ENCODE data around the gene PTPRO. TPM values are rescaled to one million over a fixed set of nuclear protein-coding genes. Genes with fewer than 3 reads are reported as not detected.

PTPRO gene
- polyA plus RNA-seq, 1 donor (not counting 4 experiments of a cell fraction or from before 2014, with no cell fraction given), result 0.17 TPM

GRCh38 chr12:15496738-15497137 is 174.4 kb downstream of the PTPRO start:
- Histone ChIP-seq H3K27ac (ENCODE audit: control insufficient read depth, insufficient read depth, low read length) (no peak overlapping the region), H3K79me2 (ENCODE audit: control insufficient read depth, insufficient read depth, low read length) (no peaks in the 10 kb centered on the region), H2AFZ (ENCODE audit: control insufficient read depth, low read length) (no peak overlapping the region), H3K36me3 (ENCODE audit: control insufficient read depth in 2 of 2, extremely low read depth in 1 of 2, insufficient read depth in 2 of 2, low read length in 2 of 2) (no peaks in the 10 kb centered on the region), H3K9me3 (ENCODE audit: control insufficient read depth, low read depth, low read length) (no peaks in the 10 kb centered on the region), H3K27me3 (ENCODE audit: control insufficient read depth, extremely low read depth, insufficient read depth, low read length) (no peaks in the 10 kb centered on the region), H4K20me1 (ENCODE audit: control insufficient read depth, extremely low read depth, insufficient read depth, low read length) (no peaks in the 10 kb centered on the region), H3K4me3 (ENCODE audit: control insufficient read depth in 2 of 3, extremely low read depth in 1 of 3, insufficient read depth in 2 of 3, low read depth in 1 of 3, low read length in 3 of 3) (no peak overlapping the region), H3K4me1 (ENCODE audit: control insufficient read depth, extremely low read depth, insufficient read depth, low read length) (no peaks in the 10 kb centered on the region), H3K9me1 (ENCODE audit: control insufficient read depth, extremely low read depth, insufficient read depth, low read length) (no peaks in the 10 kb centered on the region), H3K4me2 (ENCODE audit: control insufficient read depth, extremely low read depth, insufficient read depth, low read depth, low read length) (no peak overlapping the region), H3K9ac (ENCODE audit: control insufficient read depth, extremely low read depth, insufficient read depth, low read length) (no peak overlapping the region)
- DNase-seq (ENCODE audit: low read depth, low spot score) (no peak), FAIRE-seq (no peak)
- dilution Hi-C loops (cut with MboI; ENCODE audit: extremely low pct_ligation_motif_present, low sequenced_read_pairs), result no loop called here
- no peak for TF ChIP-seq CTCF (optimal IDR thresholded peaks at IDR 0.05 in 1 of 3, IDR thresholded peaks at IDR 0.05 in 1 of 3, conservative IDR thresholded peaks at IDR 0.05 in 1 of 3; ENCODE audit: extremely low read depth in 1 of 3, insufficient read depth in 2 of 3, low read length in 3 of 3)
- no peak for TF ChIP-seq EZH2 (IDR thresholded peaks at IDR 0.05; ENCODE audit: low read length)

- H2AFZ ChIP-seq (ENCODE audit: control insufficient read depth, low read length), result peak overlapping the region; percentile 17
- no peaks in the 10 kb centered on the region for H3K9me3 ChIP-seq (ENCODE audit: control insufficient read depth, low read depth, low read length)
- no peak for TF ChIP-seq EZH2 (IDR thresholded peaks at IDR 0.05; ENCODE audit: low read length)
- no peak for TF ChIP-seq CTCF (optimal IDR thresholded peaks at IDR 0.05 in 1 of 3, IDR thresholded peaks at IDR 0.05 in 1 of 3, conservative IDR thresholded peaks at IDR 0.05 in 1 of 3; ENCODE audit: extremely low read depth in 1 of 3, insufficient read depth in 2 of 3, low read length in 3 of 3)
- no peak overlapping the region for H3K4me3 ChIP-seq (ENCODE audit: control insufficient read depth in 2 of 3, extremely low read depth in 1 of 3, insufficient read depth in 2 of 3, low read depth in 1 of 3, low read length in 3 of 3)
- H3K27ac ChIP-seq (ENCODE audit: control insufficient read depth, insufficient read depth, low read length), result no peak overlapping the region
- FAIRE-seq (no peak), DNase-seq (ENCODE audit: low read depth, low spot score) (no peak)
- H3K4me2 ChIP-seq (ENCODE audit: control insufficient read depth, extremely low read depth, insufficient read depth, low read depth, low read length), result peak overlapping the region; percentile 15
- H3K4me1 ChIP-seq (ENCODE audit: control insufficient read depth, extremely low read depth, insufficient read depth, low read length), result no peaks in the 10 kb centered on the region
- no peaks in the 10 kb centered on the region for H3K9me1 ChIP-seq (ENCODE audit: control insufficient read depth, extremely low read depth, insufficient read depth, low read length)
- H3K79me2 ChIP-seq (ENCODE audit: control insufficient read depth, insufficient read depth, low read length), result no peaks in the 10 kb centered on the region
- H3K27me3 ChIP-seq (ENCODE audit: control insufficient read depth, extremely low read depth, insufficient read depth, low read length), result no peaks in the 10 kb centered on the region
- H4K20me1 ChIP-seq (ENCODE audit: control insufficient read depth, extremely low read depth, insufficient read depth, low read length), result no peaks in the 10 kb centered on the region
- no peak overlapping the region for H3K9ac ChIP-seq (ENCODE audit: control insufficient read depth, extremely low read depth, insufficient read depth, low read length)
- dilution Hi-C loops (cut with MboI; ENCODE audit: extremely low pct_ligation_motif_present, low sequenced_read_pairs), result no loop called here
- H3K36me3 ChIP-seq (ENCODE audit: control insufficient read depth in 2 of 2, extremely low read depth in 1 of 2, insufficient read depth in 2 of 2, low read length in 2 of 2), result no peaks in the 10 kb centered on the region
These were observed 175.5 kb downstream of the PTPRO start for GRCh38 chr12:15497671-15498292.

All from keratinocyte (primary cell).